Hypothalamus (tissue), 51 donors: ENCODE results near the gene COBL.
"Not testable (repeated sequence)": the region's sequence is repeated elsewhere in the genome, so short reads cannot be mapped to it uniquely, and the experiment has no call there.

Experiments used
- DNase-seq, 51 donors: peaks; one replicate each; lab custom pipeline; 2025; lab: John Stamatoyannopoulos, UW

Gene COBL

DNA sequence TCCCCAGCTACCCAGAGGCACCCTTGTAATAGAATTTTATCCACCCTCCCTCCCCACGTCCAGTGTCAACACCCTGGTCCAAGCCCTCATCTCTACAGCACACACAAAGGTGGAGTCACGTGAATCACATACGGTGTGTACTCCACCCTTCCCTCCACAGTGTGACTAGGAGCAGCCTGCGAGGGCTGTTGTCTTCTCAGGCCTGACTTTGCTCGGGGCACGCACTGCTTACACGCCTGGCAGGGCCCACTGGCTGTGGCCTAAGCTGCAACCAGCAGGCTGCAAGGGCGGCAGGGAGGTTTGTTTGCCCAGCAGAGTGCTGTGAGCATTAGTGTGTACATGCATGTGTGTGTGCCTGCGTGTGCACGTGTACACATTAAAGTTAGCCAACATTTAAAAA, 93.7 kb downstream of the COBL start:
- no peak for DNase-seq

GRCh38 chr7:51220226-51220625, 96.4 kb downstream of the COBL start:
- no peak for DNase-seq

DNA sequence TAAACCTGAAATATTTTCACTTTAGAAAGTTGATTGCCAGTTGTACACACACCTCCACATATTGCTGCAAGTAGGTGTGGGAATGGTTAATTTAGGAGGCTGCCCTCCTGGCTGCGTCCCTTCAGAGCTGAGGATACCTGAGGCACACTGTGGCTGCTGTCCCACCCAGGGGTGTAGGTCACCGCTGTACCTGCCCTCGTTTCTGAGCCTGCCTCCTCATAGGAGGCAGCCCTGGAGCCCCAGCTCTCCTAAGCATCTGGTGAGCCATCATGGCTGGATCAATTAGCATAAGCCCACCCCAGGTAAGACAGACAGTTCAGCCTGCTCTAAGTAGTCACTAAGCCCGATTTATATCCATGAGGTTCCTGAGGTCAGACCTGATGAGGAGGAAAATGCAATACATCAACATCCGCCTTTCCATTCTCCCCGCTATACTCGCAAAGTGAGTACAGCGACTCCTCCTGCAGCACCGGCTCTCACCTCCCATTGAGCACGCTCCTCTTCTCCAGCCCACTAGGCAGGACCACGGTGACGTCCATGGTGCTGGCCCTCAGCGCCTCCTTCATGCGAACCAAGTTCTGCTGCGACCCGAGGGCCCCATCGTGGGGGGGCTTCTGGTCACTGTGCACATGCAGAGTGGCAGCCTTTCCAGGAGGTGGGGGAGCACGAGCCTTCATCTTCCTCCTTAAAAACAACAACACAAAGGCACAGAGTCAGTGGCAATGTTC, 97.2 kb downstream of the COBL start:
- no peak for DNase-seq

DNA sequence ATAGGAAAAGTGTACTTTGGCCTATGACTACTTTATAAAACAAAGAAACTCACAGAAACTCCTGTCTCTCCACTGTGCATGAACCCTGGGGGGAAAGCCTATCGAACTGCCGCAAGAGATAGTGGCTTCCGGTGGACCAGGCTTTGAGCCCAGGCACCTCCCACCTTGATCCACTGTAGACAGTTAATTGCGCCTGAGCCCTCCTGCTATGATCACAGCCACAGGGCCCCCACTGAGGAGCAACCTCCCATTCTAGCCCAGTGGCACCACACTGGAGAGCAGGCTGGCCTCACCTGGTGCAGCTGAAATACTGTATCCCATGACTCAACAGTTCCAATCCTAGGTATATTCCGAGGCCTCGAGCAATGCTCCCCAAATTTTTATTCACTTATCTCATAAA, 98.8 kb downstream of the COBL start:
- no peak for DNase-seq

GRCh38 chr7:51214098-51214497, 102.5 kb downstream of the COBL start:
- no peak for DNase-seq

GRCh38 chr7:51213618-51214017, 103.0 kb downstream of the COBL start:
- DNase-seq: no peak

DNA sequence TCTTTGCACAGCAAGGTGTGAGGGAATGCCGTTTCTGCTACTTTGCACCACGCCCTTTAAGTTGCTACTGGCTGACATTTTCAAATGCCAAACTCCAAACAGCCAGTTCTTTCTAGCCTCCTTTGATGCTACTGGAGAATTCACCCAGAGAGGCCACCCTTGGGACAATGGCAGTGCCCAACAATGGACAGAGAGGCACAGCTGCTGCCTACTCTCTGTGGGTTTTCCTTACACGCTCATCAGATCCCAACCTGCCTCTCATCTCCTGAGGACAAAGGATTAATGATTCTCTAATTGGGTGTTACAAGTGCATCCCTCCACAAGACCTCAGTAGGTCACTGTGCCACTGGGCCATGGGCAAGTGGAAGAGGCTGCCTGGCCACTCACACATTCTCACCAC, 105.8 kb downstream of the COBL start:
- DNase-seq: peak in 1 of 51 donors; percentile 8

- DNase-seq: no peak
Measured at GRCh38 chr7:51209426-51209825, 107.2 kb downstream of the COBL start.

DNA sequence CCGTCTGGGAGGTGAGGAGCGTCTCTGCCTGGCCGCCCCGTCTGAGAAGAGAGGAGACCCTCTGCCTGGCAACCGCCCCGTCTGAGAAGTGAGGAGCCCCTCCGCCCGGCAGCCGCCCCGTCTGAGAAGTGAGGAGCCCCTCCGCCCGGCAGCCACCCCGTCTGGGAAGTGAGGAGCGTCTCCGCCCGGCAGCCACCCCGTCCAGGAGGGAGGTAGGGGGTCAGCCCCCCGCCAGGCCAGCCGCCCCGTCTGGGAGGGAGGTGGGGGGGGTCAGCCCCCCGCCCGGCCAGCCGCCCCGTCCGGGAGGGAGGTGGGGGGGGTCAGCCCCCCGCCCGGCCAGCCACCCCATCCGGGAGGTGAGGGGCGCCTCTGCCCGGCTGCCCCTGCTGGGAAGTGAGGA, 108.5 kb downstream of the COBL start:
- DNase-seq: not testable (repeated sequence)

DNA sequence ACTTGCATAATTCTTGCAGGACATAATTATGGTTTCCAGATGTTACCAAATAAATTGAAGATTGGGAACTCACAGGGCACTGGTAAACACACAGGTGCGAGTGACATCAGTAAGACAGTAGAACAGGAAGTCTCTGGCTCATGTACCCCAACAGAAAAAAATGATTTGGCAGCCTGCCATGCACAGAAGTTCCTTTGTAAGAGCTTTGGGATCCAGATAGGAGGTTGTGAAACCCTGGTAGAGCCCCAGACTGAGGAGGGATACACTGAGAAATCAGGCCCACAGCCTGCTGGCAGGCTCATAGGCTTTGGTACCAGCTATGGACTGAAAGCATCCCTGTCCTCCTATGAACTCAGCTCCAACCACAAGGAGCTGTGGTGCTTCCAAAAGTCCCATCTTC, 118.0 kb downstream of the COBL start:
- no peak for DNase-seq

GRCh38 chr7:51190969-51191368, 125.6 kb downstream of the COBL start:
- DNase-seq: no peak

DNA sequence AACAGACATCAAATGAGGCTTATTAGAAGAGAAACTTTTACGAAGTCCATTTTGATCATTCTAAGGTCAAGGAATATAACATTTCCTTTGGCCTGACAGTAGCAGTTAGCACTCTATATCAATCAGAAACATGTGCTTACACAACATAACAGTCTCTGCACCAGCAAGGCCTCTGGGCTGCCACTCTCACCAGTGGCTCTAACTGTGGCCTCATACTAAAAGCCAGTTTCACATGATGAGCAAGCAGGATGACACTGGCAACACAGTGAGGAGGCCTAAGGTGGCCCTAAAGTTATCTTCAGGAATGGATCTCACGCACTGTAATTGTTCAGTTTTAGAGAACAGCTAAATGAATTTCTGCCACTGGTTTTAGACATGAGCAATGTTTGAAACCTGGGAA, 126.8 kb downstream of the COBL start:
- DNase-seq: no peak

DNA sequence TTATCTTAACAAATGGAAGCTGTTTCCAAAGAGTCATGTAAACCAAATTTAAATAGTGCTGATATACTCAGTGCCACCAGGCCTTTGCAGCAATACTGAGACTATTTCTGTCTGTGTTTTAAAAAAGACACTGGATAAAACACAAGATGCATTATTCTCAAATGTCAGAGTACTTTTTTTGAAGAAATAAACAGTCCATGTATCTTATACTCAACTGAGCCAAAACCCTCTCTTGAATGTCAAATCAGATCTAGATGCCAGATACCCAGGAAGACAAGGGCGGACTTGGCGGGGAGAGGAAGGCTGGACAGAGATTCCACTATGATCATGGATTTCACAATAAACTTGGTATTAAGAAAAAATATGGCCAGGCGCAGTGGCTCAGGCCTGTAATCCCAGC, 127.6 kb downstream of the COBL start:
- peak in 1 of 51 donors; percentile 11 for DNase-seq

GRCh38 chr7:51187941-51188340, 128.7 kb downstream of the COBL start:
- DNase-seq: peak in 34 of 51 donors; percentile 8 to 74 (median 42)

GRCh38 chr7:51186531-51186930, 130.1 kb downstream of the COBL start:
- peak in 6 of 51 donors; percentile 13 to 58 (median 31) for DNase-seq

GRCh38 chr7:51182636-51183166, 133.9 kb downstream of the COBL start:
- DNase-seq: no peak

GRCh38 chr7:51180092-51180491, 136.5 kb downstream of the COBL start:
- DNase-seq: no peak

- no peak for DNase-seq
Measured at GRCh38 chr7:51175992-51176388, 140.6 kb downstream of the COBL start.

DNA sequence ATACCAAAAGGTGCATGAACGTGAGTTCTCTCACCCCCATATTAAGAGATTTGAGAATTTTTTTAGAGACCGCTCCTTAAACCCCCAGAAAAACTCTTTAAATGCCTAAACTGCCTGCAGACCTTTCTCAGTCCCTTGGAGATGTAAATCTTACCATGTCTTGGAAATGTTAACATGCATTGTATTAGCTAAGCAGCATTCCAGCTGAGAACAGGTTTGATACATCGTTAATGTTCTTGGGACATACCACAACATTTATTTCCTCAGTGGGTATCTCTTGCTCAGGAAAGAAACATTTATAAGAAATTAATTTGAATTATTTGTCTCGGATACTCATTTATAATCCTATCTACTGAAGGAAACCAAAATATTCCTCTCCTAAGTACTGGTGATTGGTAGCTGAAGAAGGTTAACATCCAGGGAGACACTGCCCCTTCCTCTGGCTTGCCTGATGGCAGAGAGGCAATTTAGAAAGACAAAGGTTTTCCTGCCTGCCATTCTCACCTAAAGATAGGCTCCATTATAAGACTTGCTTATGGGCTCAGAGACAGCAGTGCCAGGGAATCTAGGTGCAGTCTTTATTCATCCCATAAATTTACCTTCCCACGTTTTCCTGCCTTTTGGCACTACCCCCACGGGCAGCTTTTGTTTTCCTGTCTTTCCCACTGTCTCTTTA, 141.2 kb downstream of the COBL start:
- no peak for DNase-seq

DNA sequence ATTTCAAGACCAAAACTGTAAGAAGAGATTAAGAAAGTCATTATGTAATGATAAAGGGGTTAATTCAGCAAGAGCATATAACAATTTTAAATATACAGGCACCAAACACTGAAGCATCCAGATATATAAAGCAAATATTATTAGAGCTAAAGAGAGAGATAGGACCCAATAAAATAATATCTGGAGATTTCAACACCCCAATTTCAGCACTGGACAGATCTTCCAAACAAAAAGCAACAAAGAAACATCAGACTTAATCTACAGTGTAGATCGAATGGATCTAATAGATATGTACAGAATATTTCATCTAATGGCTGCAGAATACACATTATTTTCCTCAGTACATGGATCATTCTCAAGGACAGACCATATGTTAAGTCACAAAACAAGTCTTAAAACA, 151.3 kb downstream of the COBL start:
- DNase-seq: no peak

GRCh38 chr7:51162724-51163329, 153.8 kb downstream of the COBL start:
- DNase-seq: peak in 47 of 51 donors; percentile 9 to 94 (median 66)

DNA sequence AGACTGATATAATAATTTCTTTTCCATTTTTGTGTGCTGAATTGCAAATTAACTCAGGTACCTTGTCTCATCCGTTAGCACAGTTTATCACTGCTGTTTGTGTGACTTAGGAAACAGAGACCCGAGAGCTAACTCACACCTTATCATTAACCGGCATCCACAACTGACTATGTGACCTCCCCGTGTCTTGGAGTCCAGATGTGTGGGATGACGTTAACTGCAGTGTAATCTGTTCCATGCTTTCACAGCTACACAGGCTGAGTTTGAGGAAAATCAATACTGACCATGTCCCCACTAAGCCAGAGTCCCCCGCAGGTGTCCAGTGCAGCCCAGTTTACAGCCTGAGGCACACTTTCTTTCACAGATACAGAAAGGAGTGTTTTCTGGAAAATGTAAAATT, 154.7 kb downstream of the COBL start:
- no peak for DNase-seq
